Spleen (tissue), 11 donors: ENCODE results near the gene PROSER3. TPM values are rescaled to one million over a fixed set of nuclear protein-coding genes. Genes with fewer than 3 reads are reported as not detected.
A peak's percentile ranks its signal among the peaks of the same experiment; 100 is the strongest.

Experiments
- DNase-seq: peaks from one replicate; pipeline ENCODE4 v3.0.0-alpha.2; 2020
- H3K27ac ChIP-seq, 8 donors: fragments of 200-600 bp; sonication (generic) in 7 of 8; 1 replicate in 4 of 8; 2 replicates in 4 of 8; pipeline versions ENCODE4 v1.5.0 to v1.8.0; 2016 to 2021; ENCODE audit warnings: inconsistent platforms in 4 of 8, mild to moderate bottlenecking in 4 of 8, moderate library complexity in 1 of 8
- H3K27me3 ChIP-seq, 7 donors: fragments of 200-600 bp; sonication (generic) in 6 of 7; replicated peaks in 1 of 7; 1 replicate in 4 of 7; 2 replicates in 3 of 7; pipeline versions ENCODE4 v1.5.0 to v1.8.0; 2016 to 2021; ENCODE audit warnings: inconsistent platforms in 3 of 7, mild to moderate bottlenecking in 1 of 7
- H3K36me3 ChIP-seq, 6 donors: fragments of 200-600 bp; sonication (generic) in 5 of 6; 1 replicate in 4 of 6; 2 replicates in 2 of 6; pipeline versions ENCODE4 v1.5.0 to v1.8.0; 2016 to 2021; ENCODE audit warnings: inconsistent platforms in 2 of 6
- H3K4me1 ChIP-seq, 6 donors: fragments of 200-600 bp; sonication (generic) in 5 of 6; 1 replicate in 3 of 6; 2 replicates in 3 of 6; pipeline versions ENCODE4 v1.5.0 to v1.8.0; 2016 to 2021; ENCODE audit warnings: inconsistent platforms in 3 of 6
- H3K4me3 ChIP-seq, 8 donors: fragments of 200-600 bp; sonication (generic) in 7 of 8; 1 replicate in 4 of 8; 2 replicates in 4 of 8; pipeline versions ENCODE4 v1.5.0 to v1.8.0; 2016 to 2021; ENCODE audit warnings: inconsistent platforms in 4 of 8, mild to moderate bottlenecking in 4 of 8, moderate library complexity in 2 of 8
- H3K9me3 ChIP-seq, 8 donors: fragments of 200-600 bp; sonication (generic) in 7 of 8; 1 replicate in 4 of 8; 2 replicates in 4 of 8; pipeline versions ENCODE4 v1.5.0 to v1.8.0; 2016 to 2021; ENCODE audit warnings: inconsistent platforms in 4 of 8
- POLR2A ChIP-seq, 3 donors: fragments of 450-650 bp; IDR thresholded peaks; one replicate each; pipeline ENCODE4 v1.5.1; 2017; ENCODE audit warnings: antibody characterized with exemption in 3 of 3, mild to moderate bottlenecking in 1 of 3
- POLR2AphosphoS5 ChIP-seq, 3 donors: sonication (generic); formaldehyde crosslinking; IDR thresholded peaks; one replicate each; pipeline ENCODE4 v1.5.1; 2017; ENCODE audit warnings: antibody characterized with exemption in 3 of 3
- WGBS, 5 donors: extraction: QIAGEN DNeasy Blood & Tissue Kit in 3 of 5; methylation state at CpG; one replicate each; pipeline versions ENCODE4 v1.1.5 to v1.1.7; 2013 to 2018; 5-methylcytosine and 5-hydroxymethylcytosine counted together
- intact Hi-C: fragments of 100-400 bp; cut with DNase I; formaldehyde crosslinking; loops from one replicate; pipeline ENCODE4 v1.15.0; 2023; ENCODE audit warnings: low total_unique reads
- polyA plus RNA-seq, 3 donors: library from polyadenylated mRNA; stranded (reverse); fragments of 200-250 nt; gene quantifications; one replicate each; pipeline ENCODE4 v1.2.1, GENCODE V29; 2013
- total RNA-seq, 7 donors: library from RNA; depleted of rRNA in 3 of 7; stranded (reverse); fragments of >200 nt in 3 of 7; fragmentation: NEBNext Ultra II Directional in 4 of 7; extraction: Animal tissue kit (Norgen Biotek cat#: 25700) in 4 of 7; gene quantifications; one replicate each; pipeline versions ENCODE4 v1.1.0 to v1.2.1, GENCODE V29; 2016 to 2021
- TF ChIP-seq, protein P1 (sequence below), 11 experiments: fragments of 200-600 bp in 7 of 11; fragments of 450-650 bp in 4 of 11; sonication (generic) in 4 of 11; IDR thresholded peaks in 8 of 11; conservative IDR thresholded peaks in 3 of 11; 1 replicate in 7 of 11; 2 replicates in 4 of 11; pipeline versions ENCODE4 v1.4.0 to v1.8.0; 2016 to 2021; ENCODE audit warnings: antibody characterized with exemption in 11 of 11, inconsistent platforms in 4 of 11, mild to moderate bottlenecking in 1 of 11
- donor health status: healthy with polysubstance abuse.
- donor health status: DM: no; HTN: no; CAD: no; lungs with moderate emphysema.
- donor health status: DM: no; HTN: no; CAD: no.
- donor health status: Bipolar disorder and iron deficiency.
- donor health status: healthy.
- donor health status: DM: no; HTN: no; CAD: no.
- donor health status: DM: yes; HTN: yes; CAD: no.

The PROSER3 gene
- total and polyA plus RNA-seq, 10 donors: 2.0 to 25.2 (median 14.8) TPM

DNA sequence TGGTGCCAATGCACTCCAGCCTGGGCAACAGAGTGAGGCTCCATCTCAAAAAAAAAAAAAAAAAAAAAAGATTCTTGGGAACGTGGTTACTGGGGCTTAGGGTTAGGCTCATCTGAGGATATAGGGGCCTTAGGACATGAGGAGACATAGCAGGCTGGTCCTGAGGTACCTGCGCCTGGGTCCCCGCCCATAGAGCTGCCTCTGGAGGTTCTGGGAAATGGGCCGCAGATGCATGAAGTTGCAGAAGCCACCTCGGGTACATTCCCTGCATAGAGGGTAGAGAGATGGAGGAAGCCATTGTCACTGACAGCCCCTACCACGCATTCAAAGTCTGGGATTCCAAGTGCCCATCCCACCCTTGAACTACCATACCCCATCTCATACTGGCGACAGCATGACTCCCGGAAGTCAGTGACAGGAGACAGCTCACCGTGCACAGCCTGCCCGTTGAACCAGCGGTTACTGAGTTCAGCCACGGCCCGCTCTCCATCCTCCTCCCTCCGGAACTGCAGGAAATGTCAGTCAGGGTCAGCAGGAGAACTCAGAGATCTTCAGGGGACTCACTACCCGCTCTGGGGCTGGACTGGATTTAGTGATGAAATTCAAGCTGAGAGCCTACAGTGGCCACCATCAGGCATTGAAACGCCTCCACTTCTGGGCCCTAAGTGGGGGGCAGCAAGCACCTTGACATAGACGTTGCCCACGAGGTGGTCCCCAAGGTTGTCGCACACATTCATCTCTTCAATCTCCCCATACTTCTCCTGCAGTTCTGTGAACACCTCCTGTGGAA is 14.1 kb upstream of the PROSER3 start:
- peak overlapping the region in 7 of 8 donors; percentile 99 to 100 (median 100) for H3K27ac ChIP-seq
- H3K36me3 ChIP-seq: peaks cover 0 to 21% (median 7%) of the 10 kb centered on the region in 6 donors
- H3K4me1 ChIP-seq: peaks cover 29 to 89% (median 74%) of the 10 kb centered on the region in 6 donors
- H3K27me3 ChIP-seq: no peaks in the 10 kb centered on the region
- TF ChIP-seq POLR2AphosphoS5 (IDR thresholded peaks at IDR 0.05): no peak
- no peak for TF ChIP-seq POLR2A (IDR thresholded peaks at IDR 0.05)
- TF ChIP-seq, protein P1, sequence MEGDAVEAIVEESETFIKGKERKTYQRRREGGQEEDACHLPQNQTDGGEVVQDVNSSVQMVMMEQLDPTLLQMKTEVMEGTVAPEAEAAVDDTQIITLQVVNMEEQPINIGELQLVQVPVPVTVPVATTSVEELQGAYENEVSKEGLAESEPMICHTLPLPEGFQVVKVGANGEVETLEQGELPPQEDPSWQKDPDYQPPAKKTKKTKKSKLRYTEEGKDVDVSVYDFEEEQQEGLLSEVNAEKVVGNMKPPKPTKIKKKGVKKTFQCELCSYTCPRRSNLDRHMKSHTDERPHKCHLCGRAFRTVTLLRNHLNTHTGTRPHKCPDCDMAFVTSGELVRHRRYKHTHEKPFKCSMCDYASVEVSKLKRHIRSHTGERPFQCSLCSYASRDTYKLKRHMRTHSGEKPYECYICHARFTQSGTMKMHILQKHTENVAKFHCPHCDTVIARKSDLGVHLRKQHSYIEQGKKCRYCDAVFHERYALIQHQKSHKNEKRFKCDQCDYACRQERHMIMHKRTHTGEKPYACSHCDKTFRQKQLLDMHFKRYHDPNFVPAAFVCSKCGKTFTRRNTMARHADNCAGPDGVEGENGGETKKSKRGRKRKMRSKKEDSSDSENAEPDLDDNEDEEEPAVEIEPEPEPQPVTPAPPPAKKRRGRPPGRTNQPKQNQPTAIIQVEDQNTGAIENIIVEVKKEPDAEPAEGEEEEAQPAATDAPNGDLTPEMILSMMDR (IDR thresholded peaks at IDR 0.05 in 8 of 11, conservative IDR thresholded peaks at IDR 0.05 in 3 of 11): no peak
- peak overlapping the region in 7 of 8 donors; percentile 65 to 85 (median 78) for H3K4me3 ChIP-seq
- DNase-seq: peak; percentile 85
- intact Hi-C loops: no loop called here
- WGBS, 5 donors: 86 to 91% (median 88%) methylated on average over 19 of the region's 19 CpGs
- H3K9me3 ChIP-seq: no peaks in the 10 kb centered on the region

DNA sequence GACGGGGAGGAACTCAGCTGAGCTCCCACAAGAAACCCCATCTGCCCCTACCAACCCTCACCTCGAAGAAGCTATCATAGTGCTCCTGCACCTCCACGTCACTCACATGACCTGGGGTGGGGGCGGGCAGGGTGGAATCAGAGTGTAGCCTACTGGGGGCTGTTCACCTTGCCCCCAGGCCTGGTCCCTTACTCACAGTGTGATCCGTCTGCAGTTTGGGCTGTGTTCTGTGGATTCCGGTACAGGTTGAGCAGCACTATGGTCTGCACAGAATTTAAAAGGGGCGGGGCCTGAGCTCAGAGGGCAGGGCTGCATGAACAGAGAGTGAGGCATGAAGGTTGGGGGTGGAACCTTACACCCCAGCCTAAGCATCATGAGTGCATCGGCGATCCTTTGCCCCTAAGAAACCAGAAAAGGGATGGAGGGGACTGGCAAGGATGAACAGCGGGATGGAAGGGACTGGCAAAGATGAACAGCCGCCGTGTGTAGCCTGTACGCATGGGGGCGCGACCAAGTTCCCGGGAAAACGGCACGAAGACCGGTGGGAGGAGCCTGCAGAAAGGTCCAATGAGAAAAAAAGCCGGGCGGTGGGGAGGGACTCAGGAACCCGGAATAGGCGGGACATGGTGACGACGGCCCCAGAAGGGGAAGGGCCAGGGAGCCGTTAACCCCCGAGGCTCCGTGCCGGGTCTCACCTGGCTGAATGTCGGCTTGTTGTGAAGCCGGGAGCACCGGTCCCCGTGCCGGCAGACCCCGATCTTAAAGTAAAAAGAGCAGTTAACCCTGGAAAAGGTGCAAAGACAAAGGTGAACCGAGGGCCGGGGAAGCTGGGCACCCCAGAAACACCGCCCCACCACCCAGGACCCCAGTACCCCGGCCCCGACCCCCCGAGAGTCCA is 13.3 kb upstream of the PROSER3 start:
- H3K36me3 ChIP-seq: peaks cover 0 to 12% (median 0%) of the 10 kb centered on the region in 6 donors
- TF ChIP-seq POLR2A (IDR thresholded peaks at IDR 0.05) (peak in 1 of 3 donors; percentile 50), POLR2AphosphoS5 (IDR thresholded peaks at IDR 0.05) (peak; percentile 3 to 79 (median 70))
- TF ChIP-seq, protein P1 (IDR thresholded peaks at IDR 0.05 in 8 of 11, conservative IDR thresholded peaks at IDR 0.05 in 3 of 11): peak in 6 of 11 experiments; percentile 15 to 48 (median 40)
- peaks cover 37 to 89% (median 77%) of the 10 kb centered on the region in 6 donors for H3K4me1 ChIP-seq
- H3K27ac ChIP-seq: peak overlapping the region; percentile 99 to 100 (median 100)
- intact Hi-C loops: no loop called here
- H3K9me3 ChIP-seq: no peaks in the 10 kb centered on the region
- 5 to 9% (median 7%) methylated on average over 40 to 41 of the region's 41 CpGs for WGBS, 5 donors
- no peaks in the 10 kb centered on the region for H3K27me3 ChIP-seq
- DNase-seq: peak; percentile 98
- H3K4me3 ChIP-seq: peak overlapping the region; percentile 39 to 85 (median 76)

DNA sequence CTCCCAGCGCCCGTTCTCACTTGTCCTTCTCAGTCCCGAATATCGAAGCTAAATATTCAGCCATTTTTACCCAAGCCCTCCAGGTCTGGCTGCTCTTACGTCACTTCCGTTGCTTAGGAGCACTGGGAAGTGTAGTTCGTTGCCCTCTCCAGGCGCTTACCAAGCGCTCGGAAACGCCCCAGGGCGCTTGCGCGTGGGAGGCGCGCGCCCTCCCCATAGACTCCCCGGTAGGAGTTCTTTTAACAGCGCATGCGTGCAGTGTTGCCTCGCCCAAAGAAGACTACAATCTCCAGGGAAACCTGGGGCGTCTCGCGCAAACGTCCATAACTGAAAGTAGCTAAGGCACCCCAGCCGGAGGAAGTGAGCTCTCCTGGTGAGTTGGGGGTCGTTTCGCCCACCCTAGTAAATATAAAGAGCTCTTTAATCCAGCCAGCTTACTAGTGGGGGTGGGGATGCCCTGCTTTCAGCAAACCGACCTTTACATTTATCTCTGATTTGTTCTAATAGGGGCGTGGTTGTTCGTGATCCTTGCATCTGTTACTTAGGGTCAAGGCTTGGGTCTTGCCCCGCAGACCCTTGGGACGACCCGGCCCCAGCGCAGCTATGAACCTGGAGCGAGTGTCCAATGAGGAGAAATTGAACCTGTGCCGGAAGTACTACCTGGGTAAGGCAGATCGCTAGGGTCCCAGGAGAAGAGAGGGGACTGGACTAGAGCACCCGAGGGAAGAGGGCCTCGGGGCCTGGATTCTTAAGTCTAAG is 12.5 kb upstream of the PROSER3 start, which contains the start of the genes PSENEN and U2AF1L4:
Gene PSENEN (plus strand): TSS at position 324 of the 759 bp plus-strand sequence. CDS start 280 bp downstream, at position 604.
Gene U2AF1L4 (minus strand): TSS at position 91 of the 759 bp plus-strand sequence. CDS start 27 bp downstream, at position 64.
- H3K9me3 ChIP-seq: no peaks in the 10 kb centered on the region
- intact Hi-C loops: no loop called here
- peak; percentile 99 for DNase-seq
- no peaks in the 10 kb centered on the region for H3K27me3 ChIP-seq
- TF ChIP-seq POLR2A (IDR thresholded peaks at IDR 0.05): peak in 1 of 3 donors; percentile 62
- peak; percentile 73 to 87 (median 84) for TF ChIP-seq POLR2AphosphoS5 (IDR thresholded peaks at IDR 0.05)
- TF ChIP-seq, protein P1 (IDR thresholded peaks at IDR 0.05 in 8 of 11, conservative IDR thresholded peaks at IDR 0.05 in 3 of 11): peak in 6 of 11 experiments; percentile 8 to 53 (median 21)
- WGBS, 5 donors: 0 to 1% (median 1%) methylated on average over 37 to 40 of the region's 40 CpGs
- peak within 1 kb of the TSS; percentile 99 to 100 (median 100) for H3K27ac ChIP-seq
- H3K4me1 ChIP-seq: peaks cover 34 to 89% (median 77%) of the 10 kb centered on the region in 6 donors
- H3K4me3 ChIP-seq: peak within 1 kb of the TSS; percentile 39 to 85 (median 76)
- H3K36me3 ChIP-seq: peaks cover 0 to 12% (median 0%) of the 10 kb centered on the region in 6 donors
